SK-N-SH (cell line): ENCODE results near the gene PEX14.

ENCODE experiments used
- SIN3A ChIP-seq: IDR thresholded peaks from 2 replicates; pipeline ENCODE4 v1.6.1; 2012; ENCODE audit warnings: low read depth, mild to moderate bottlenecking, low read length, moderate library complexity, borderline replicate concordance
- TAF1 ChIP-seq: IDR thresholded peaks from 2 replicates; pipeline ENCODE4 v1.6.1; 2012; ENCODE audit warnings: low read depth, mild to moderate bottlenecking, low read length, moderate library complexity, borderline replicate concordance

GRCh38 chr1:10644307-10645128 is 169.8 kb downstream of the PEX14 start:
- TF ChIP-seq TAF1 = no peak
- TF ChIP-seq SIN3A = no peak
